ENCODE results near the gene RAX2.
A peak's percentile ranks its signal among the peaks of the same experiment; 100 is the strongest.
"Not testable (repeated sequence)": the region's sequence is repeated elsewhere in the genome, so short reads cannot be mapped to it uniquely, and the experiment has no call there.

RAX2 gene

GRCh38 chr19:3775831-3776230, 3.8 kb upstream of the RAX2 start:
- DNase-seq = no peak

- no peak for DNase-seq
Observed at GRCh38 chr19:3775374-3775711, 3.3 kb upstream of the RAX2 start.

- no peak for DNase-seq
Observed at GRCh38 chr19:3774621-3775373, 2.8 kb upstream of the RAX2 start.

GRCh38 chr19:3773814-3774515, 1.9 kb upstream of the RAX2 start:
- no peak for DNase-seq

GRCh38 chr19:3771000-3771905, 775 bp downstream of the RAX2 start:
- no peak for DNase-seq

- no peak for DNase-seq
Observed at GRCh38 chr19:3770136-3770999, 1.7 kb downstream of the RAX2 start.

- DNase-seq = no peak
Observed at GRCh38 chr19:3769494-3769893, 2.5 kb downstream of the RAX2 start.

GRCh38 chr19:3768748-3769099, 3.3 kb downstream of the RAX2 start:
- DNase-seq = no peak

- DNase-seq = no peak
Observed at GRCh38 chr19:3768015-3768747, 3.8 kb downstream of the RAX2 start.

- no peak for DNase-seq
Observed at GRCh38 chr19:3767050-3767449, 5.0 kb downstream of the RAX2 start.

GRCh38 chr19:3766520-3766919, 5.5 kb downstream of the RAX2 start:
- no peak for DNase-seq

- DNase-seq = not testable (repeated sequence)
Observed at GRCh38 chr19:3765757-3766156, 6.3 kb downstream of the RAX2 start.

- DNase-seq = no peak
Observed at GRCh38 chr19:3765121-3765520, 6.9 kb downstream of the RAX2 start.

- peak; percentile 87 for DNase-seq
Observed at GRCh38 chr19:3762501-3763459, 9.2 kb downstream of the RAX2 start, which contains the start of gene MRPL54. Gene MRPL54, plus strand, starts transcription at chr19:3762682. Its CDS starts 19 bp downstream, at chr19:3762701.

- DNase-seq = no peak
Observed at GRCh38 chr19:3762130-3762473, 9.9 kb downstream of the RAX2 start.

- peak; percentile 34 for DNase-seq
Observed at GRCh38 chr19:3761382-3762129, 10.5 kb downstream of the RAX2 start, which contains the start of gene APBA3. Gene APBA3, minus strand, starts transcription at chr19:3761692. Its CDS starts 1,428 bp downstream, at chr19:3760264.

GRCh38 chr19:3760871-3761361, 11.1 kb downstream of the RAX2 start:
- no peak for DNase-seq

- no peak for DNase-seq
Observed at GRCh38 chr19:3759482-3760254, 12.4 kb downstream of the RAX2 start.

- DNase-seq = not testable (repeated sequence)
Observed at GRCh38 chr19:3758297-3758696, 13.7 kb downstream of the RAX2 start.
